ENCODE results near the gene CALR3. TPM values are rescaled to one million over a fixed set of nuclear protein-coding genes. Genes with fewer than 3 reads are reported as not detected.

CALR3 gene
- total RNA-seq, 1 experiment from 2014 or later: not detected

DNA sequence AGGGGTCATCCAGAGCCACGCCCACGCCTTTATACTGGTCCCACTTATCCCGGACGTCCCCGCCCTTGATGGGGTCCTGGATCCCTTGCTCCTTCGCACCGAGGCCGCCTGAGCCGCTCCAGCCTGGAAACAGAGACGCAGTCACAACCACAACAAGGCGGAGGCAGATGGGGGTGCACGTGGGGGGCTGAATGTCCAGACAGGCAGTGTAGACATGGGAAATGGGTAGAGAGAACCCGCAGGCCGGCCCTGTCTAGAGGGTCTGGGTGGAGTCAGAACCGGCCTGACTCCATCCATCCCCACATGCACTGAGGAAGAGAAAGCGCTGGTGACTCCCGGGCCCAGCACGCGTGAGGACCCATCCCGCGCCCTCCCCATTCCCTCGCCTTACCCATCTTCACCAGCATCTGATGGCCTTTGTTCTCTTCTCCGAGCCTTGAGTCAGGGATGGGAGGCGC, 23.3 kb upstream of the CALR3 start:
- ATAC-seq (no peak), DNase-seq (ENCODE audit: low read depth, low spot score) (no peak)
- in situ Hi-C loops (cut with HindIII; ENCODE audit: low pct_unique_long_range_greater_than_20kb, low sequenced_read_pairs): no loop called here
- no peak overlapping the region for H3K4me3 ChIP-seq (ENCODE audit: low read depth in 2 of 2, low read length in 2 of 2)
- no peak overlapping the region for H3K27ac ChIP-seq (ENCODE audit: low read length)
- H3K36me3 ChIP-seq (ENCODE audit: control insufficient read depth, insufficient read depth, low read length): no peaks in the 10 kb centered on the region; the same call in 1 of the 2 replicates
- no TSS peak for BruUV-seq (replicated peaks)
- ChIA-PET CTCF (no interaction called here), POLR2A (no interaction called here)
- H3K27me3 ChIP-seq (ENCODE audit: control insufficient read depth, insufficient read depth, low read length): no peaks in the 10 kb centered on the region
- H3K9me3 ChIP-seq (ENCODE audit: control insufficient read depth, insufficient read depth, low read depth, low read length): no peaks in the 10 kb centered on the region
- no peaks in the 10 kb centered on the region for H3K4me1 ChIP-seq (ENCODE audit: control insufficient read depth, insufficient read depth, low read length)
- TF ChIP-seq, protein P1, sequence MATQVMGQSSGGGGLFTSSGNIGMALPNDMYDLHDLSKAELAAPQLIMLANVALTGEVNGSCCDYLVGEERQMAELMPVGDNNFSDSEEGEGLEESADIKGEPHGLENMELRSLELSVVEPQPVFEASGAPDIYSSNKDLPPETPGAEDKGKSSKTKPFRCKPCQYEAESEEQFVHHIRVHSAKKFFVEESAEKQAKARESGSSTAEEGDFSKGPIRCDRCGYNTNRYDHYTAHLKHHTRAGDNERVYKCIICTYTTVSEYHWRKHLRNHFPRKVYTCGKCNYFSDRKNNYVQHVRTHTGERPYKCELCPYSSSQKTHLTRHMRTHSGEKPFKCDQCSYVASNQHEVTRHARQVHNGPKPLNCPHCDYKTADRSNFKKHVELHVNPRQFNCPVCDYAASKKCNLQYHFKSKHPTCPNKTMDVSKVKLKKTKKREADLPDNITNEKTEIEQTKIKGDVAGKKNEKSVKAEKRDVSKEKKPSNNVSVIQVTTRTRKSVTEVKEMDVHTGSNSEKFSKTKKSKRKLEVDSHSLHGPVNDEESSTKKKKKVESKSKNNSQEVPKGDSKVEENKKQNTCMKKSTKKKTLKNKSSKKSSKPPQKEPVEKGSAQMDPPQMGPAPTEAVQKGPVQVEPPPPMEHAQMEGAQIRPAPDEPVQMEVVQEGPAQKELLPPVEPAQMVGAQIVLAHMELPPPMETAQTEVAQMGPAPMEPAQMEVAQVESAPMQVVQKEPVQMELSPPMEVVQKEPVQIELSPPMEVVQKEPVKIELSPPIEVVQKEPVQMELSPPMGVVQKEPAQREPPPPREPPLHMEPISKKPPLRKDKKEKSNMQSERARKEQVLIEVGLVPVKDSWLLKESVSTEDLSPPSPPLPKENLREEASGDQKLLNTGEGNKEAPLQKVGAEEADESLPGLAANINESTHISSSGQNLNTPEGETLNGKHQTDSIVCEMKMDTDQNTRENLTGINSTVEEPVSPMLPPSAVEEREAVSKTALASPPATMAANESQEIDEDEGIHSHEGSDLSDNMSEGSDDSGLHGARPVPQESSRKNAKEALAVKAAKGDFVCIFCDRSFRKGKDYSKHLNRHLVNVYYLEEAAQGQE (IDR thresholded peaks at IDR 0.05; ENCODE audit: insufficient read depth in 1 of 2, low read depth in 2 of 2, low read length in 1 of 2): no peak
- TF ChIP-seq TCF7L2 (IDR thresholded peaks at IDR 0.05; ENCODE audit: low read depth, low read length) (no peak), POLR2AphosphoS5 (IDR thresholded peaks at IDR 0.05; ENCODE audit: low read depth, low read length) (no peak), CTCF (IDR thresholded peaks at IDR 0.05) (no peak), SIN3A (IDR thresholded peaks at IDR 0.05; ENCODE audit: borderline replicate concordance, insufficient read depth, low read depth, low read length) (no peak)
- intact Hi-C loops (cut with micrococcal nuclease; ENCODE audit: unreplicated experiment): no loop called here

- Histone ChIP-seq H3K4me3 (ENCODE audit: low read depth in 2 of 2, low read length in 2 of 2) (no peak overlapping the region), H3K27me3 (ENCODE audit: control insufficient read depth, insufficient read depth, low read length) (no peaks in the 10 kb centered on the region), H3K4me1 (ENCODE audit: control insufficient read depth, insufficient read depth, low read length) (no peaks in the 10 kb centered on the region), H3K9me3 (ENCODE audit: control insufficient read depth, insufficient read depth, low read depth, low read length) (no peaks in the 10 kb centered on the region), H3K27ac (ENCODE audit: low read length) (no peak overlapping the region), H3K36me3 (ENCODE audit: control insufficient read depth, insufficient read depth, low read length) (no peaks in the 10 kb centered on the region; the same call in 1 of the 2 replicates)
- CTCF ChIA-PET: no interaction called here
- POLR2A ChIA-PET: interaction anchor here (0.6 kb wide), 1 partner anchor 31 kb away, joined by 7 read pairs; no protein-coding TSS in a partner anchor
- no TSS peak for BruUV-seq (replicated peaks)
- no peak for DNase-seq (ENCODE audit: low read depth, low spot score)
- no peak for ATAC-seq
- intact Hi-C loops (cut with micrococcal nuclease; ENCODE audit: unreplicated experiment) (no loop called here), in situ Hi-C loops (cut with HindIII; ENCODE audit: low pct_unique_long_range_greater_than_20kb, low sequenced_read_pairs) (no loop called here)
- peak; percentile 39; the same call in 1 of the 2 replicates for TF ChIP-seq POLR2AphosphoS5 (IDR thresholded peaks at IDR 0.05; ENCODE audit: low read depth, low read length)
- no peak for TF ChIP-seq CTCF (IDR thresholded peaks at IDR 0.05)
Measured at GRCh38 chr19:16518483-16519229, 22.7 kb upstream of the CALR3 start.

Measured in Panc1 (cell line).